Measurements from ENCODE around the gene EME1.
"Not testable (repeated sequence)": the region's sequence is repeated elsewhere in the genome, so short reads cannot be mapped to it uniquely, and the experiment has no call there.

The EME1 gene

GRCh38 chr17:50414808-50415207 is 41.8 kb downstream of the EME1 start:
- Histone ChIP-seq H3K4me3 (ENCODE audit: low read depth in 1 of 2, low read length in 2 of 2) (no peak overlapping the region), H3K27me3 (ENCODE audit: control insufficient read depth in 1 of 2, insufficient read depth in 2 of 2, low read length in 2 of 2) (no peaks in the 10 kb centered on the region), H3K36me3 (ENCODE audit: control insufficient read depth in 1 of 2, insufficient read depth in 2 of 2, low read length in 2 of 2) (no peaks in the 10 kb centered on the region), H3K9ac (ENCODE audit: low read depth in 1 of 2, low read length in 2 of 2) (no peak overlapping the region), H3K9me3 (ENCODE audit: control insufficient read depth in 1 of 2, low read length in 2 of 2) (no peaks in the 10 kb centered on the region), H3K27ac (ENCODE audit: low read depth, low read length) (no peak overlapping the region), H3K4me1 (ENCODE audit: control insufficient read depth in 1 of 2, insufficient read depth in 2 of 2, low read length in 2 of 2) (peaks cover 0 to 3% of the 10 kb centered on the region in 2 donors)

- H3K27me3 ChIP-seq (ENCODE audit: control insufficient read depth in 1 of 2, insufficient read depth in 2 of 2, low read length in 2 of 2); H3K9me3 ChIP-seq (ENCODE audit: control insufficient read depth in 1 of 2, low read length in 2 of 2); H3K36me3 ChIP-seq (ENCODE audit: control insufficient read depth in 1 of 2, insufficient read depth in 2 of 2, low read length in 2 of 2); H3K27ac ChIP-seq (ENCODE audit: low read depth, low read length); H3K9ac ChIP-seq (ENCODE audit: low read depth in 1 of 2, low read length in 2 of 2); H3K4me3 ChIP-seq (ENCODE audit: low read depth in 1 of 2, low read length in 2 of 2): not testable (repeated sequence)
- peaks cover 19 to 20% of the 10 kb centered on the region in 2 donors for H3K4me1 ChIP-seq (ENCODE audit: control insufficient read depth in 1 of 2, insufficient read depth in 2 of 2, low read length in 2 of 2)
Measured at GRCh38 chr17:50419577-50419976, 46.5 kb downstream of the EME1 start.

- Histone ChIP-seq H3K27ac (ENCODE audit: low read depth, low read length) (no peak overlapping the region), H3K36me3 (ENCODE audit: control insufficient read depth in 1 of 2, insufficient read depth in 2 of 2, low read length in 2 of 2) (no peaks in the 10 kb centered on the region), H3K27me3 (ENCODE audit: control insufficient read depth in 1 of 2, insufficient read depth in 2 of 2, low read length in 2 of 2) (no peaks in the 10 kb centered on the region), H3K4me1 (ENCODE audit: control insufficient read depth in 1 of 2, insufficient read depth in 2 of 2, low read length in 2 of 2) (peaks cover 29 to 30% of the 10 kb centered on the region in 2 donors), H3K9ac (ENCODE audit: low read depth in 1 of 2, low read length in 2 of 2) (no peak overlapping the region), H3K9me3 (ENCODE audit: control insufficient read depth in 1 of 2, low read length in 2 of 2) (no peaks in the 10 kb centered on the region), H3K4me3 (ENCODE audit: low read depth in 1 of 2, low read length in 2 of 2) (no peak overlapping the region)
Measured at GRCh38 chr17:50420419-50421112, 47.5 kb downstream of the EME1 start.

- Histone ChIP-seq H3K27me3 (ENCODE audit: control insufficient read depth in 1 of 2, insufficient read depth in 2 of 2, low read length in 2 of 2) (no peaks in the 10 kb centered on the region), H3K9ac (ENCODE audit: low read depth in 1 of 2, low read length in 2 of 2) (peak overlapping the region; percentile 3 to 55), H3K36me3 (ENCODE audit: control insufficient read depth in 1 of 2, insufficient read depth in 2 of 2, low read length in 2 of 2) (no peaks in the 10 kb centered on the region), H3K9me3 (ENCODE audit: control insufficient read depth in 1 of 2, low read length in 2 of 2) (no peaks in the 10 kb centered on the region), H3K4me1 (ENCODE audit: control insufficient read depth in 1 of 2, insufficient read depth in 2 of 2, low read length in 2 of 2) (peaks cover 33% of the 10 kb centered on the region in 2 donors), H3K4me3 (ENCODE audit: low read depth in 1 of 2, low read length in 2 of 2) (peak overlapping the region; percentile 32 to 62), H3K27ac (ENCODE audit: low read depth, low read length) (peak overlapping the region; percentile 77)
Measured at GRCh38 chr17:50421308-50422051, 48.5 kb downstream of the EME1 start.

- H3K27ac ChIP-seq (ENCODE audit: low read depth, low read length), result no peak overlapping the region
- no peak overlapping the region for H3K9ac ChIP-seq (ENCODE audit: low read depth in 1 of 2, low read length in 2 of 2)
- H3K36me3 ChIP-seq (ENCODE audit: control insufficient read depth in 1 of 2, insufficient read depth in 2 of 2, low read length in 2 of 2), result no peaks in the 10 kb centered on the region
- no peak overlapping the region for H3K4me3 ChIP-seq (ENCODE audit: low read depth in 1 of 2, low read length in 2 of 2)
- H3K27me3 ChIP-seq (ENCODE audit: control insufficient read depth in 1 of 2, insufficient read depth in 2 of 2, low read length in 2 of 2), result no peaks in the 10 kb centered on the region
- H3K9me3 ChIP-seq (ENCODE audit: control insufficient read depth in 1 of 2, low read length in 2 of 2), result no peaks in the 10 kb centered on the region
- H3K4me1 ChIP-seq (ENCODE audit: control insufficient read depth in 1 of 2, insufficient read depth in 2 of 2, low read length in 2 of 2), result peaks cover 45 to 46% of the 10 kb centered on the region in 2 donors
Measured at GRCh38 chr17:50422738-50423137, 49.7 kb downstream of the EME1 start.

GRCh38 chr17:50423553-50424159 is 50.6 kb downstream of the EME1 start:
- Histone ChIP-seq H3K27me3 (ENCODE audit: control insufficient read depth in 1 of 2, insufficient read depth in 2 of 2, low read length in 2 of 2) (no peaks in the 10 kb centered on the region), H3K9ac (ENCODE audit: low read depth in 1 of 2, low read length in 2 of 2) (no peak overlapping the region), H3K4me1 (ENCODE audit: control insufficient read depth in 1 of 2, insufficient read depth in 2 of 2, low read length in 2 of 2) (peaks cover 49 to 54% of the 10 kb centered on the region in 2 donors), H3K4me3 (ENCODE audit: low read depth in 1 of 2, low read length in 2 of 2) (no peak overlapping the region), H3K36me3 (ENCODE audit: control insufficient read depth in 1 of 2, insufficient read depth in 2 of 2, low read length in 2 of 2) (no peaks in the 10 kb centered on the region), H3K27ac (ENCODE audit: low read depth, low read length) (no peak overlapping the region), H3K9me3 (ENCODE audit: control insufficient read depth in 1 of 2, low read length in 2 of 2) (no peaks in the 10 kb centered on the region)

GRCh38 chr17:50424246-50424995 is 51.4 kb downstream of the EME1 start:
- no peaks in the 10 kb centered on the region for H3K36me3 ChIP-seq (ENCODE audit: control insufficient read depth in 1 of 2, insufficient read depth in 2 of 2, low read length in 2 of 2)
- H3K27me3 ChIP-seq (ENCODE audit: control insufficient read depth in 1 of 2, insufficient read depth in 2 of 2, low read length in 2 of 2), result no peaks in the 10 kb centered on the region
- no peak overlapping the region for H3K4me3 ChIP-seq (ENCODE audit: low read depth in 1 of 2, low read length in 2 of 2)
- H3K9ac ChIP-seq (ENCODE audit: low read depth in 1 of 2, low read length in 2 of 2), result no peak overlapping the region
- no peaks in the 10 kb centered on the region for H3K9me3 ChIP-seq (ENCODE audit: control insufficient read depth in 1 of 2, low read length in 2 of 2)
- H3K4me1 ChIP-seq (ENCODE audit: control insufficient read depth in 1 of 2, insufficient read depth in 2 of 2, low read length in 2 of 2), result peaks cover 56 to 60% of the 10 kb centered on the region in 2 donors
- H3K27ac ChIP-seq (ENCODE audit: low read depth, low read length), result no peak overlapping the region

GRCh38 chr17:50424996-50425681 is 52.1 kb downstream of the EME1 start:
- H3K36me3 ChIP-seq (ENCODE audit: control insufficient read depth in 1 of 2, insufficient read depth in 2 of 2, low read length in 2 of 2), result no peaks in the 10 kb centered on the region
- peaks cover 56 to 66% of the 10 kb centered on the region in 2 donors for H3K4me1 ChIP-seq (ENCODE audit: control insufficient read depth in 1 of 2, insufficient read depth in 2 of 2, low read length in 2 of 2)
- no peaks in the 10 kb centered on the region for H3K9me3 ChIP-seq (ENCODE audit: control insufficient read depth in 1 of 2, low read length in 2 of 2)
- H3K27ac ChIP-seq (ENCODE audit: low read depth, low read length), result peak overlapping the region; percentile 41
- H3K9ac ChIP-seq (ENCODE audit: low read depth in 1 of 2, low read length in 2 of 2), result peak overlapping the region; percentile 52 to 77
- peak overlapping the region; percentile 72 to 97 for H3K4me3 ChIP-seq (ENCODE audit: low read depth in 1 of 2, low read length in 2 of 2)
- H3K27me3 ChIP-seq (ENCODE audit: control insufficient read depth in 1 of 2, insufficient read depth in 2 of 2, low read length in 2 of 2), result no peaks in the 10 kb centered on the region

GRCh38 chr17:50425682-50426471 is 52.8 kb downstream of the EME1 start, which contains the start of gene ACSF2:
TSS of gene ACSF2 (plus strand) at chr17:50426218. CDS start at chr17:50426262, 44 bp downstream.
- Histone ChIP-seq H3K27ac (ENCODE audit: low read depth, low read length) (peak within 1 kb of the TSS; percentile 75), H3K9me3 (ENCODE audit: control insufficient read depth in 1 of 2, low read length in 2 of 2) (no peaks in the 10 kb centered on the region), H3K9ac (ENCODE audit: low read depth in 1 of 2, low read length in 2 of 2) (peak within 1 kb of the TSS; percentile 66 to 78), H3K27me3 (ENCODE audit: control insufficient read depth in 1 of 2, insufficient read depth in 2 of 2, low read length in 2 of 2) (no peaks in the 10 kb centered on the region), H3K4me3 (ENCODE audit: low read depth in 1 of 2, low read length in 2 of 2) (peak within 1 kb of the TSS; percentile 74 to 97), H3K36me3 (ENCODE audit: control insufficient read depth in 1 of 2, insufficient read depth in 2 of 2, low read length in 2 of 2) (no peaks in the 10 kb centered on the region), H3K4me1 (ENCODE audit: control insufficient read depth in 1 of 2, insufficient read depth in 2 of 2, low read length in 2 of 2) (peaks cover 54 to 62% of the 10 kb centered on the region in 2 donors)

Data from duodenal mucosa (tissue), 2 donors.